HG03571 (cell line): ENCODE data around the gene DMTF1.

Experiments used
- ATAC-seq: cut with Tn5 transposase; IDR thresholded peaks from one replicate; pipeline ENCODE4 v1.9.1; 2021; ENCODE audit not compliant: unreplicated experiment

The DMTF1 gene

GRCh38 chr7:87144173-87144657 lies 8.0 kb upstream of the DMTF1 start:
- peak; percentile 97 for ATAC-seq

- ATAC-seq, result no peak
Observed at GRCh38 chr7:87146740-87147386, 5.4 kb upstream of the DMTF1 start.

GRCh38 chr7:87147500-87147899 lies 4.8 kb upstream of the DMTF1 start:
- ATAC-seq, result no peak

GRCh38 chr7:87148332-87148955 lies 3.8 kb upstream of the DMTF1 start:
- ATAC-seq, result no peak

DNA sequence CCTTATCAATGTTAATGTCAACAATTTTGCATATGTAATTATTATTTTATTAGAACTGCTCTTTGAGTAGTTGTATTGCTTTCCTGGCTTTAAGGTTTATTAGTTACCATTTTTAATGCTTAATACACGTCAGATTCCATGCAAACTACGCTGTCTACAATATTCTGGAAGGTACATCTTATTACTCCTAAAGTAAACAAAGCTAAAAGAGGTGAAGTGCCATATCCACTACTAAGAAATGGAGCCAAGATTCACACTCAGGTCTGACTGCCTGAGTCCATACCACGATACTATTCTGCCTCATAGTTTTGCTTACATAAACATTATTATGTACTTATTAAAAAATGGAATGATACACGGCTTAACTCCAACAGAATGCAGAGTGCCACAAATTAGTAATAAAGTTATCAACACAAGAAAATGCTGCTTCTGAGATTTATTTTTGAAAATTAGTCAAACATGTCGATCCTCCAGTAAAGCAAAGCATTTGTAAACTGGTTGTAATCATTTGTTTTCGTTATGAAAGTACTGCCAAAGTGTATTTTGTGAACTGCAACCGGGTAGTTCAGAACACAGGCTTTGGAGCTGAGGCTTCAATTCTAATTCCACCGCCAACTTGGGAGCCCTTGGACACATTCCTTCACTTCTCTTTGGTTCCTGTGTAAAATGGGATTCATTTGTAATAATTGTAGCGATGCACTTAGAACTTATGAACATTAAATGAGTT lies 1.1 kb upstream of the DMTF1 start:
- ATAC-seq, result no peak

- ATAC-seq, result no peak
Observed at GRCh38 chr7:87151729-87152111, 533 bp upstream of the DMTF1 start.

DNA sequence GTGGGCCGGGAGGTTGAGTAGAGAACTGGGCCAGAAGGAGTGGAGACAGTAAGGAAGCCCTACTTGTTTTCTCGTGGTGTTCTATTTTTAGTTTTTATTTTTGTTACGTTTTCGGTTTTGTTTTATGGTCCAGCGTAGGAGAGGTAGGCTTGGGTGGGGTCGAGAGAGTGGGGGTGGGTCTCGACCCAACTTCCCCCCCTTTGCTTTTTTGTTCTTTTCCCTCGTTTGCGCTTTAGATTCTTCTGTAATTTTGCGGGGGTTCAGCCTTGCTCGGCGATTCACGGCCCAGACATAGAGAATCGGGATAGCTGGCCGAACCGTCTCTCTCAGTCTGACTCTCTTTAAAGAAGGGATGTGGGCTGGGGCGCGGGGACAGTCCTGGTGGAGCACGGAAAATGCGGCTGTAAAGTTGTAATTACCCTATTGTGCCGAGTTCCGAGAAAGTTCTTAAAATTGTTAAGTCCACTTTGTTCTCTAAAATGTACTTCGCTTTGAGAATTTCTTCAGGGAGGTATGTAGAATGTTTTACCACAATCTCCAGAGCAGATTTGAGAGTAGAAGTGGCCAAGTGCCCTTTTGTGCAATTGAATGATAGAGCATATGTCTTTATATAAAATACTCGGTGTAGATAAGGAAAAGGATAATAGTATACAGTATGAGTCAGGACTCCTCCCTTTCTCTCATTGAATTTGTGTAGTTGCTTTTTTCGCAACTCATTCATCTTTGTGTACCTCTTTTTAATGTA lies 816 bp downstream of the DMTF1 start:
- ATAC-seq, result peak; percentile 3

DNA sequence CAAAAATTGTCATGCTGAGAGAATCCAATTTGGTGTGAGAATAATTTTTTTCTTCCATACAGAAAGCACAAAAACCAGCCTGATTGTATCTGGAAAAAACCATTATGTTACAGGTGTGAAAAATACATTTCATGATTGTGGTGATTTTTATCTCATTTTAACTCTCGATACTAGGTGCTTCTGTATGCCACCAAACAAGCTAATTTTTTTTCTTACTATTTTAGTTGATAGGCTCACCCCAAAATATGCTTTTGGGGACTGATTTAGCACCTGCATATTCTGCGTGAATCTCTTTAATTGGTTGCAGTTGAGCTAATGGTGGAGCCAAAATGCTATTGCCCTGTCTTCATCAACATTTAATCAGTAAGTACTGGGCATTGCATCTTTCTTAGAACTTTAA lies 1.9 kb downstream of the DMTF1 start:
- no peak for ATAC-seq

- no peak for ATAC-seq
Observed at GRCh38 chr7:87154569-87154968, 2.3 kb downstream of the DMTF1 start.

DNA sequence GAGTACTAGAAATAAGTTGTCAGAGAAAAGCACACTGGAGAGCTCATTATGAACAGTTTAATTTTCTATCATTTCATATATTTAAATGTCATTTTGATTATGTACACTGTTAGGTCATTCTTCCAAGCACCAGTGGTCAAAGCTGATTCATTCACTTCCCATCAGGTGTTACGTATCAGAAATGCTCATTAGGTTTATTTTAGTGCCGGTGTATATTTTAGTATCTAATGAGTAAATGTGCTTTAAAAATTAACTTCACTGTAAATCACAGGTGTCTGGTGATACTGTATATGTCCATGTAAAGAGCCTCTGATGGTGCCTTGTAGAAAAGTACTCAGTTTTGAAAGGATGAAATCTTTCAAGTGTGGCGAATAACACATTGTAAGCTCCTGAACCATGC lies 3.5 kb downstream of the DMTF1 start:
- no peak for ATAC-seq

DNA sequence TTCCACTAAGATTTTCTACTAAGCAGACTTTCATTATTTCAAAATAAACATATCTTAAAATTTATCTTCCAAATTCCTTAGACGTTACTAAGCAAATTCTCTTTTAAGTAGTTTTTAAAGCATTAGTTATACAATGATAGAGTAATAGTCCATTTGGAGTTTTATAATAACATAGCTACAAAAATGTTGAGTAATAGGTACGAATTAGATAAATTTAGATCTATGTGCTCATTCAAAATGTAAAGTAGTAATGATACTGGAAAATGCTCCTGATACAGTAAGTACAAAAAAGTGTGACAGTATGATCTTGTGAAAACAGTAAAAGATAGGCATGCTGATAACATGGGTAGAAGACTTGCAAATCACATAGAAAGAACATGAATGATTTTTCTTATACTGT lies 4.5 kb downstream of the DMTF1 start:
- no peak for ATAC-seq

DNA sequence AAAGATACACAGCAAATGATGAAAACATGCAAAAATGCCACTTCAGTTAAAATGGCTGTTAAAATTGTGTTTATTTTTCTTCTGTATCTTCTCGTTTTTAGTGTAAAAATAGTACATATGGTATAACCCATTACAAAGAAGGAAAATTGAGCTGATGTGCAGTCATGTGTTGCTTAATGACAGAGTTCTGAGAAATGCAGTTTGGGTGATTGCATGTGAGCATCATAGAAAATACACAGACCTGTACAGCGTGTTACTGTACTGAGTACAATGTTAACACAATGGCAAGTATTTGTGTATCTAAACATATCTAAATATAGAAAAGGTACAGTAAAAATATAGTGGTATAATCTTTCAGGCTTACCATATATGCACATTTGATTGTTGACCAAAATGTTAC lies 7.3 kb downstream of the DMTF1 start:
- ATAC-seq, result no peak

DNA sequence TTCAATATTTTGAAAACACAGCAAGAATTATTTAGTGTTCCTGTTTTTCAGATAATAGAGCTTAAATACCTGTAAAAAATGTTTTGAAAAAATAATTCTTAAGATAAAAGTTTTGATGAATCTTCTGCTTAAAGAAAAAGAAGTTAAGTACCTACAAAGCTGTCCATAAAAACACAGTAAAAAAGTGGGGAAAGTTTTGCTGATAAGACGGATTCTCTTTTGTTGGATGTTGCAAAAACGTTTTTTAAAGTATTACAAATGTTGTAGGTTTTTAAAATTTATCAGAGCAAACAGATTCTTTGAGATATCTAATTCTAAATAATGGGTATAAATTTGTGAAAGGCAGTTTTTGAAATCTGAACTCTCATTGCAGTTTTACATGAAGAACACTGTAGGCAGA lies 12.2 kb downstream of the DMTF1 start:
- no peak for ATAC-seq

- ATAC-seq, result no peak
Observed at GRCh38 chr7:87170828-87171227, 18.6 kb downstream of the DMTF1 start.

DNA sequence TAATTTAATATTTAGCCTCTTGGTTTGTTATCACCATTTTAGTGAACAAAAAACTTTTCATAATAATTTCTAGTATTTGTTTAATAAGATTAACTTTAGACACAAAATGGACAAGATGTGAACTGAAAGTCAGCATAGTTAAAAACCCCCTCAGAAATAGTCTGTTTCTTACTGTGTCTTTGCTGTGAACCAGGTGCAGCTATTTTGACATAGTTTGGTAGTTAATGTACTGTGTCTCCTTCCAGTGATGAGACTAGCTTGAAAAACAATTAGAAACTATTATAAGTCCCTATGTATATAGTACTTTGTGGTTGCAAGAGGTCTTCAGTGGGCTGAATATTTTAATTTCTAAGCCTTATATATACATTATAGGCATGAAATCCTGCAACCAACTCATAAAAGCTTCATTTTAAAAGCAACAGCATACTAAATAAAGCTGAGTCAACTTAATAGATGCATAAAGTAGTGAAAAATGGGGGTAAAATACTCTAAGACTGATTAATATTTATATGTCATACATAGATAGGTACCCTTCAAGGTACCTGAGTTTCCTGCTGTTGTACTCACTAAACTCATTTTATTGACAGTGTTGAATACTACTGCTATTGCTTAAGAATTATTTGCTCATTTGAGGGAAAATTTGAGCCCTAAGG lies 19.2 kb downstream of the DMTF1 start:
- ATAC-seq, result no peak

DNA sequence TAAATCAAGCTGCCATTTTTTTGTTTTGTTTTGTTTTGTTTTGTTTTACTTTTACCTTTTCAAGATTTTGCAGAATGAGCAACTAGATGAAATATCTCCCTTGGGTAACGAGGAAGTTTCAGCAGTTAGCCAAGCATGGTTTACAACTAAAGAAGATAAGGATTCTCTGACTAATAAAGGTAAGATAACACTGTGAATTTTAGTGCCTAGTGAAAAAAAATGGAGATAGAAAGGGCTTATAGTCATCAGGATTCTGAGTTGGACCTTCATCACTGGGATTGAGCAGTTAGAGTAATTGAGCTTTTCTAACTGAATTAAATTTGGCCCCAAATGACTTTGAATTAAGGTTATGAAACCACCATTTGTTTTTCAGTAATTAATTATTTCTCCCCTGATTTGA lies 21.2 kb downstream of the DMTF1 start:
- no peak for ATAC-seq

DNA sequence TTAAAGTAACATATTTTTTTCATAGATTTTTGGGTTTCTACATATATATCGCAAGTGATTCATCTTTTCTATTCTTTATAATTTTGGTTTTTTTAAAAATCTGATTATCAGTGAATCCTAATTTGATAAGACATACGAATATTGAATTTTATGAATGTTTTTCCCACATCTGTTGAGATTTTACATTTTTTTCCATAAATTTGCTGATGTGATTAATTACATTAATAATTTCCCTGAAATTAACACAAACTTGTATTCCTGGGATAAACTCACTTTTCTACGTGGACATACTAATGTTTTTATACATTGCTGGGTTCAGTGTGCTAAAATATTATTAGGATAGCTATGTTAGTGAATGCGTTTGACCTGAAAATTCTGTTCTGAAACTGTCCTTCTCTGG lies 26.1 kb downstream of the DMTF1 start:
- ATAC-seq, result no peak

DNA sequence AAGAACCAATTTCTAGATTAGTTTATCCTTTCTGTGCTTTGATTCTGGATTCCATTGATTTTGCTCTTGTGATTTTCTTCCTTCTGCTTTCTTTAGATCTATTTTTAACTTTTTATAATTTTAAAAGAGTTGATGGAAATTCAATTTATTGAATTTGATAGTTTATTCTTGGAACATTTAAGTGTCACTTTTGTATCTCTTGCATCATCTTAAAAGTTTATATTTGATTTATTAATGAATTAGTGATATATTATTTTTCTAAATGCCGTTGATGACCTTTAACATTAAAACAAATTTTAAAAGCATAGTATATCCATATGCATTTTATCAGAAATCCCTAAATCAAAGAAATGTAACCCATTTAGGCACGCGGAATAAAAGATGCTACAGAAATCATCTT lies 26.9 kb downstream of the DMTF1 start:
- no peak for ATAC-seq

- no peak for ATAC-seq
Observed at GRCh38 chr7:87187120-87187519, 34.9 kb downstream of the DMTF1 start.

GRCh38 chr7:87188930-87189329 lies 36.7 kb downstream of the DMTF1 start:
- ATAC-seq, result no peak

DNA sequence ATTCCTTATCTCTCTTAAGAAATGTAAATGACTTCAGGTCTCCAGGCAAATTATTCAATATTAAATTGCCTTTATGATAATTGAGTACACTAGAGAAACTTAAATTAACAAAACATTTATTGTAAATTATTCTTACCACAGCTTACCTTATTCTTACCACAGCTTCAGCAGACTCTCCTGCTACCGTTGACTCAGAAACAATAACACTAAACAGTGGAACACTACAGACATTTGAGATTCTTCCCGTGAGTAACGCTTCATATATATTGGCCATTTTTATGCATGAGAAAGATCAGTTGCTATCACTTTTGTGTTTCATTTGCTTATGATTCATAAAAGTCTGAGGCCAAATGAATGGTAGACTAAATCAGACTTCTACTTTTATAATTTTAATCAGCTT lies 38.5 kb downstream of the DMTF1 start:
- no peak for ATAC-seq
